Fibroblast of lung (primary cell): ENCODE measurements around the gene RNF123.
"Not testable (repeated sequence)": the region's sequence is repeated elsewhere in the genome, so short reads cannot be mapped to it uniquely, and the experiment has no call there.

Experiments used
- EZH2 ChIP-seq: IDR thresholded peaks from 2 replicates; pipeline ENCODE4 v1.5.1; 2012; ENCODE audit warnings: low read length, control low read depth, mild to moderate bottlenecking; ENCODE audit errors: missing control alignments
- TF ChIP-seq, protein P1 (sequence below), 2 donors: IDR thresholded peaks in 1 of 2; conservative IDR thresholded peaks in 1 of 2; 1 replicate in 1 of 2; 2 replicates in 1 of 2; pipeline ENCODE4 v1.5.1; 2011 to 2012; ENCODE audit warnings: low read length in 2 of 2, control low read depth in 1 of 2, inconsistent platforms in 1 of 2, low read depth in 1 of 2, mild to moderate bottlenecking in 1 of 2

GRCh38 chr3:49690856-49691255, 1.5 kb downstream of the RNF123 start:
- TF ChIP-seq EZH2, result not testable (repeated sequence)
- TF ChIP-seq, protein P1, sequence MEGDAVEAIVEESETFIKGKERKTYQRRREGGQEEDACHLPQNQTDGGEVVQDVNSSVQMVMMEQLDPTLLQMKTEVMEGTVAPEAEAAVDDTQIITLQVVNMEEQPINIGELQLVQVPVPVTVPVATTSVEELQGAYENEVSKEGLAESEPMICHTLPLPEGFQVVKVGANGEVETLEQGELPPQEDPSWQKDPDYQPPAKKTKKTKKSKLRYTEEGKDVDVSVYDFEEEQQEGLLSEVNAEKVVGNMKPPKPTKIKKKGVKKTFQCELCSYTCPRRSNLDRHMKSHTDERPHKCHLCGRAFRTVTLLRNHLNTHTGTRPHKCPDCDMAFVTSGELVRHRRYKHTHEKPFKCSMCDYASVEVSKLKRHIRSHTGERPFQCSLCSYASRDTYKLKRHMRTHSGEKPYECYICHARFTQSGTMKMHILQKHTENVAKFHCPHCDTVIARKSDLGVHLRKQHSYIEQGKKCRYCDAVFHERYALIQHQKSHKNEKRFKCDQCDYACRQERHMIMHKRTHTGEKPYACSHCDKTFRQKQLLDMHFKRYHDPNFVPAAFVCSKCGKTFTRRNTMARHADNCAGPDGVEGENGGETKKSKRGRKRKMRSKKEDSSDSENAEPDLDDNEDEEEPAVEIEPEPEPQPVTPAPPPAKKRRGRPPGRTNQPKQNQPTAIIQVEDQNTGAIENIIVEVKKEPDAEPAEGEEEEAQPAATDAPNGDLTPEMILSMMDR (conservative IDR thresholded peaks at IDR 0.05 in 1 of 2, IDR thresholded peaks at IDR 0.05 in 1 of 2; ENCODE audit: low read depth in 1 of 2, low read length in 2 of 2), result not testable (repeated sequence)
